Liver (tissue), 9 donors: ENCODE results near the gene RNF144A. TPM values are rescaled to one million over a fixed set of nuclear protein-coding genes. Genes with fewer than 3 reads are reported as not detected.

Source experiments
- DNase-seq: peaks from one replicate; pipeline ENCODE4 v3.0.0-alpha.2; 2017; ENCODE audit warnings: low spot score
- H3K27ac ChIP-seq, 2 donors: one replicate each; pipeline ENCODE4 v1.7.0; 2013; ENCODE audit warnings: inconsistent platforms in 2 of 2, low read length in 2 of 2, control low read depth in 1 of 2, low read depth in 1 of 2, mild to moderate bottlenecking in 1 of 2
- H3K27me3 ChIP-seq, 4 donors: one replicate each; pipeline versions ENCODE4 v1.6.1 to v1.7.0; 2013; ENCODE audit warnings: low read length in 3 of 4, inconsistent platforms in 1 of 4, mild to moderate bottlenecking in 1 of 4, moderate library complexity in 1 of 4; ENCODE audit not compliant: control insufficient read depth in 4 of 4, insufficient read depth in 4 of 4
- H3K36me3 ChIP-seq, 4 donors: one replicate each; pipeline versions ENCODE4 v1.6.1 to v1.7.0; 2013; ENCODE audit warnings: low read length in 3 of 4, mild to moderate bottlenecking in 3 of 4, low read depth in 1 of 4, moderate library complexity in 1 of 4; ENCODE audit not compliant: control insufficient read depth in 4 of 4, insufficient read depth in 3 of 4
- H3K4me1 ChIP-seq, 4 donors: one replicate each; pipeline versions ENCODE4 v1.6.1 to v1.7.0; 2013; ENCODE audit warnings: low read length in 3 of 4, mild to moderate bottlenecking in 3 of 4, moderate library complexity in 1 of 4; ENCODE audit not compliant: control insufficient read depth in 4 of 4, insufficient read depth in 4 of 4
- H3K4me3 ChIP-seq, 3 donors: one replicate each; pipeline versions ENCODE4 v1.6.1 to v1.7.0; 2013; ENCODE audit warnings: low read length in 3 of 3, control low read depth in 1 of 3, low read depth in 1 of 3, mild to moderate bottlenecking in 1 of 3
- H3K9ac ChIP-seq, 2 donors: one replicate each; pipeline ENCODE4 v1.7.0; 2013; ENCODE audit warnings: low read length in 2 of 2, mild to moderate bottlenecking in 2 of 2, moderate library complexity in 2 of 2, control low read depth in 1 of 2, low read depth in 1 of 2
- H3K9me3 ChIP-seq, 4 donors: one replicate each; pipeline versions ENCODE4 v1.6.1 to v1.7.0; 2013; ENCODE audit warnings: low read length in 3 of 4; ENCODE audit not compliant: control insufficient read depth in 4 of 4
- FOXA1 ChIP-seq: IDR thresholded peaks from 2 replicates; pipeline ENCODE4 v1.6.1; 2016; ENCODE audit warnings: antibody characterized with exemption
- FOXA2 ChIP-seq: IDR thresholded peaks from 2 replicates; pipeline ENCODE4 v1.6.1; 2016; ENCODE audit warnings: antibody characterized with exemption
- GABPA ChIP-seq, 2 donors: IDR thresholded peaks in 1 of 2; conservative IDR thresholded peaks in 1 of 2; 2 replicates each; pipeline ENCODE4 v1.6.1; 2016; ENCODE audit warnings: antibody characterized with exemption in 2 of 2, mild to moderate bottlenecking in 1 of 2, moderate library complexity in 1 of 2
- HNF4A ChIP-seq, 2 donors: conservative IDR thresholded peaks; 2 replicates each; pipeline ENCODE4 v1.6.1; 2016; ENCODE audit warnings: antibody characterized with exemption in 2 of 2, mild to moderate bottlenecking in 2 of 2
- HNF4G ChIP-seq: IDR thresholded peaks from 2 replicates; pipeline ENCODE4 v1.6.1; 2016; ENCODE audit warnings: antibody characterized with exemption
- RAD21 ChIP-seq, 2 donors: IDR thresholded peaks; 2 replicates each; pipeline ENCODE4 v1.6.1; 2016; ENCODE audit warnings: antibody characterized with exemption in 2 of 2, mild to moderate bottlenecking in 2 of 2
- RXRA ChIP-seq, 2 donors: IDR thresholded peaks; 2 replicates each; pipeline ENCODE4 v1.6.1; 2017 to 2018; ENCODE audit warnings: antibody characterized with exemption in 2 of 2, mild to moderate bottlenecking in 1 of 2
- SP1 ChIP-seq: IDR thresholded peaks from 2 replicates; pipeline ENCODE4 v1.6.1; 2018; ENCODE audit warnings: antibody characterized with exemption, mild to moderate bottlenecking
- YY1 ChIP-seq: IDR thresholded peaks from 2 replicates; pipeline ENCODE4 v1.6.1; 2016; ENCODE audit warnings: antibody characterized with exemption, mild to moderate bottlenecking
- WGBS: extraction: QIAGEN DNeasy Blood & Tissue Kit; methylation state at CpG from one replicate; pipeline ENCODE4 v1.1.7; 2013; 5-methylcytosine and 5-hydroxymethylcytosine counted together
- polyA plus RNA-seq, 2 donors: library from polyadenylated mRNA; stranded (reverse) in 1 of 2; unstranded in 1 of 2; fragments of 200-250 nt in 1 of 2; fragments of >200 nt in 1 of 2; fragmentation: Nextera tagmentation in 1 of 2; extraction: Ambion mirVana in 1 of 2; gene quantifications; one replicate each; pipeline versions ENCODE4 v1.2.1 to v1.2.3, GENCODE V29; 2013 to 2015
- total RNA-seq, 2 donors: library from RNA; depleted of rRNA; stranded (reverse); fragments of >200 nt; gene quantifications; one replicate each; pipeline ENCODE4 v1.2.3, GENCODE V29; 2014
- TF ChIP-seq, protein P1 (sequence below): fragments of 150-350 bp; IDR thresholded peaks from 2 replicates; pipeline ENCODE4 v1.5.1; 2017; ENCODE audit warnings: improper control_type of control experiment, low read depth, low read length; ENCODE audit not compliant: missing input control
- TF ChIP-seq, protein P2 (sequence below): IDR thresholded peaks from 2 replicates; pipeline ENCODE4 v1.6.1; 2016; ENCODE audit warnings: antibody characterized with exemption
- TF ChIP-seq, protein P3 (sequence below): IDR thresholded peaks from 2 replicates; pipeline ENCODE4 v1.6.1; 2016; ENCODE audit warnings: antibody characterized with exemption
- TF ChIP-seq, protein P4 (sequence below): IDR thresholded peaks from 2 replicates; pipeline ENCODE4 v1.6.1; 2016; ENCODE audit warnings: antibody characterized with exemption, mild to moderate bottlenecking
- donor health status: healthy.
- donor health status: healthy.
- donor health status: healthy.
- donor health status: healthy.
- donor health status: healthy.

RNF144A gene
- total and polyA plus RNA-seq, 4 donors = 1.0 to 10.4 (median 2.3) TPM

DNA sequence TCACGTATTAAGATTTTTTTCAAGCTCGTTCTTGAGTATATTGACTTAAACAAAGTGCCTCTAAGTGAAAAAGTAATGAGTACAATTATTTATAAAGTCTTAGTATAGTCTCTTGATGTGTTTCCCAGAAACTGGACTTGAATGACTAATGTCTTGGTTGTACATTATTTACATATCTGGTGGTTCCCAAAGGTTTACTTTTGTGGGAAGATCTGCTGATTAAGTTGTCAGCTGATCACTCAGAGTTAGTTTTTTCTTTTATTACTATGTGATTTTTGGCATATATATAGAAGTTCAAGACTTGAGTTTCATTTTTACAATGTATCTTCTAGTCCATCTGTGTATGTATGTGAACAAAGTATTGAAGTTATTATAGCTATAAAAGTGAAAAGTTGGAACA lies 29.5 kb downstream of the RNF144A start:
- TF ChIP-seq, protein P1, sequence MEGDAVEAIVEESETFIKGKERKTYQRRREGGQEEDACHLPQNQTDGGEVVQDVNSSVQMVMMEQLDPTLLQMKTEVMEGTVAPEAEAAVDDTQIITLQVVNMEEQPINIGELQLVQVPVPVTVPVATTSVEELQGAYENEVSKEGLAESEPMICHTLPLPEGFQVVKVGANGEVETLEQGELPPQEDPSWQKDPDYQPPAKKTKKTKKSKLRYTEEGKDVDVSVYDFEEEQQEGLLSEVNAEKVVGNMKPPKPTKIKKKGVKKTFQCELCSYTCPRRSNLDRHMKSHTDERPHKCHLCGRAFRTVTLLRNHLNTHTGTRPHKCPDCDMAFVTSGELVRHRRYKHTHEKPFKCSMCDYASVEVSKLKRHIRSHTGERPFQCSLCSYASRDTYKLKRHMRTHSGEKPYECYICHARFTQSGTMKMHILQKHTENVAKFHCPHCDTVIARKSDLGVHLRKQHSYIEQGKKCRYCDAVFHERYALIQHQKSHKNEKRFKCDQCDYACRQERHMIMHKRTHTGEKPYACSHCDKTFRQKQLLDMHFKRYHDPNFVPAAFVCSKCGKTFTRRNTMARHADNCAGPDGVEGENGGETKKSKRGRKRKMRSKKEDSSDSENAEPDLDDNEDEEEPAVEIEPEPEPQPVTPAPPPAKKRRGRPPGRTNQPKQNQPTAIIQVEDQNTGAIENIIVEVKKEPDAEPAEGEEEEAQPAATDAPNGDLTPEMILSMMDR = no peak
- TF ChIP-seq GABPA (IDR thresholded peaks at IDR 0.05 in 1 of 2, conservative IDR thresholded peaks at IDR 0.05 in 1 of 2) = no peak
- H3K36me3 ChIP-seq = no peaks in the 10 kb centered on the region
- 92% methylated on average over 2 of the region's 2 CpGs for WGBS

DNA sequence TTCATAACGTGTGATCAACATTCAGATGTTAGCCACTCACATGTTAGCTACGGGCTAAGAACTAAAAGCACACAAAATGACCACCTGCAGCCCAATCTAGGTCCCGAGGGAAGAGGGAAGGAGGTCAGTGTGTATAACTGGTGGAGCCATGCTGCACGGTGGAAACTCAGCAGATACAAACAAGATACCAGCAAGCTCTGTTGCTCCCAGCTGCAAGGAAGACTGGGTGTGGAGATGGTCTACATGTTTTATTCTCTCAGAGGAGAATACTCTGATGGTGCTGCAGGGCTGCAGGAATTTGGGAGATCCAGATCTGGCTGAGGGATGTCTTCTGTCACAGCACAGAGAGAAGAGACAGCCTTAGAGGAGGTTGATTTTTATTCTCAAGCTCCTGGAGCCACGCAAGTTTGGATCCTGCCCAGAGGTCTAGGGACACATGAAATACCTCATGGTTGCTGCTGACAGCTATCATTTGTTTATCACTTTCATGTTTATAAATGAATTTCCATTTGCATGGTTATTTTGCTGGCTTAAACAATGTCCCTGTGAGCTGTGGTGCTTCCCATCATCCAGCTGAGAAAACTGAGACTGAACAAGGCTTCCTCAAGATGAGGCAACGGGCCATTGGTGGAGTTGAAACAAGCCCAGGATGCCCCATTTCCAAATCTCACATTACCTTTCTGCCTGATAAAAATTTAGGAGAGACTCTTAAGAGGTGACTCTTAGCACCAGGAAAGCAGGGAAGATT lies 30.9 kb downstream of the RNF144A start:
- DNase-seq = no peak
- Histone ChIP-seq H3K36me3 (no peaks in the 10 kb centered on the region), H3K9me3 (no peaks in the 10 kb centered on the region), H3K4me1 (no peaks in the 10 kb centered on the region), H3K9ac (no peak overlapping the region), H3K27me3 (no peaks in the 10 kb centered on the region), H3K27ac (no peak overlapping the region), H3K4me3 (no peak overlapping the region)
- 93% methylated on average over 6 of the region's 6 CpGs for WGBS
- TF ChIP-seq, protein P2, sequence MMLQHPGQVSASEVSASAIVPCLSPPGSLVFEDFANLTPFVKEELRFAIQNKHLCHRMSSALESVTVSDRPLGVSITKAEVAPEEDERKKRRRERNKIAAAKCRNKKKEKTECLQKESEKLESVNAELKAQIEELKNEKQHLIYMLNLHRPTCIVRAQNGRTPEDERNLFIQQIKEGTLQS = no peak
- TF ChIP-seq FOXA2 (no peak), HNF4G (no peak), RAD21 (IDR thresholded peaks at IDR 0.05) (no peak), RXRA (IDR thresholded peaks at IDR 0.05) (no peak), GABPA (IDR thresholded peaks at IDR 0.05 in 1 of 2, conservative IDR thresholded peaks at IDR 0.05 in 1 of 2) (no peak), FOXA1 (no peak), HNF4A (conservative IDR thresholded peaks at IDR 0.05) (no peak), YY1 (no peak), SP1 (no peak)
- TF ChIP-seq, protein P3, sequence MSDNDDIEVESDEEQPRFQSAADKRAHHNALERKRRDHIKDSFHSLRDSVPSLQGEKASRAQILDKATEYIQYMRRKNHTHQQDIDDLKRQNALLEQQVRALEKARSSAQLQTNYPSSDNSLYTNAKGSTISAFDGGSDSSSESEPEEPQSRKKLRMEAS = no peak
- TF ChIP-seq, protein P4, sequence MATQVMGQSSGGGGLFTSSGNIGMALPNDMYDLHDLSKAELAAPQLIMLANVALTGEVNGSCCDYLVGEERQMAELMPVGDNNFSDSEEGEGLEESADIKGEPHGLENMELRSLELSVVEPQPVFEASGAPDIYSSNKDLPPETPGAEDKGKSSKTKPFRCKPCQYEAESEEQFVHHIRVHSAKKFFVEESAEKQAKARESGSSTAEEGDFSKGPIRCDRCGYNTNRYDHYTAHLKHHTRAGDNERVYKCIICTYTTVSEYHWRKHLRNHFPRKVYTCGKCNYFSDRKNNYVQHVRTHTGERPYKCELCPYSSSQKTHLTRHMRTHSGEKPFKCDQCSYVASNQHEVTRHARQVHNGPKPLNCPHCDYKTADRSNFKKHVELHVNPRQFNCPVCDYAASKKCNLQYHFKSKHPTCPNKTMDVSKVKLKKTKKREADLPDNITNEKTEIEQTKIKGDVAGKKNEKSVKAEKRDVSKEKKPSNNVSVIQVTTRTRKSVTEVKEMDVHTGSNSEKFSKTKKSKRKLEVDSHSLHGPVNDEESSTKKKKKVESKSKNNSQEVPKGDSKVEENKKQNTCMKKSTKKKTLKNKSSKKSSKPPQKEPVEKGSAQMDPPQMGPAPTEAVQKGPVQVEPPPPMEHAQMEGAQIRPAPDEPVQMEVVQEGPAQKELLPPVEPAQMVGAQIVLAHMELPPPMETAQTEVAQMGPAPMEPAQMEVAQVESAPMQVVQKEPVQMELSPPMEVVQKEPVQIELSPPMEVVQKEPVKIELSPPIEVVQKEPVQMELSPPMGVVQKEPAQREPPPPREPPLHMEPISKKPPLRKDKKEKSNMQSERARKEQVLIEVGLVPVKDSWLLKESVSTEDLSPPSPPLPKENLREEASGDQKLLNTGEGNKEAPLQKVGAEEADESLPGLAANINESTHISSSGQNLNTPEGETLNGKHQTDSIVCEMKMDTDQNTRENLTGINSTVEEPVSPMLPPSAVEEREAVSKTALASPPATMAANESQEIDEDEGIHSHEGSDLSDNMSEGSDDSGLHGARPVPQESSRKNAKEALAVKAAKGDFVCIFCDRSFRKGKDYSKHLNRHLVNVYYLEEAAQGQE = no peak

More for the DNA sequence above, 29.5 kb downstream of the RNF144A start:
- no peaks in the 10 kb centered on the region for H3K4me1 ChIP-seq
- no peak for DNase-seq
- H3K27me3 ChIP-seq = no peaks in the 10 kb centered on the region
- no peak overlapping the region for H3K4me3 ChIP-seq
- no peak overlapping the region for H3K27ac ChIP-seq
- no peaks in the 10 kb centered on the region for H3K9me3 ChIP-seq
- H3K9ac ChIP-seq = no peak overlapping the region
